Jurkat, Clone E6-1 (cell line): Measurements from ENCODE around the gene SESTD1.
"Not testable (repeated sequence)": the region's sequence is repeated elsewhere in the genome, so short reads cannot be mapped to it uniquely, and the experiment has no call there.

ENCODE experiments used
- DNase-seq: peaks from one replicate; pipeline ENCODE4 v3.0.0-alpha.2; 2011; ENCODE audit warnings: low read depth, low spot score
- H3K4me3 ChIP-seq: 2 replicates; pipeline ENCODE4 v1.5.1; 2011; ENCODE audit warnings: mild to moderate bottlenecking, low read length, control low read depth, moderate library complexity

Gene SESTD1

GRCh38 chr2:179207047-179207446, 57.6 kb downstream of the SESTD1 start:
- no peak for DNase-seq

GRCh38 chr2:179201869-179202268, 62.8 kb downstream of the SESTD1 start:
- peak; percentile 45 for DNase-seq
- no peak overlapping the region for H3K4me3 ChIP-seq

More at GRCh38 chr2:179207047-179207446, 57.6 kb downstream of the SESTD1 start:
- no peak overlapping the region for H3K4me3 ChIP-seq

- H3K4me3 ChIP-seq, DNase-seq: not testable (repeated sequence)
Observed at GRCh38 chr2:179195926-179196590, 68.6 kb downstream of the SESTD1 start.

- H3K4me3 ChIP-seq, result no peak overlapping the region
Observed at GRCh38 chr2:179195141-179195540, 69.5 kb downstream of the SESTD1 start.

GRCh38 chr2:179193759-179194394, 70.8 kb downstream of the SESTD1 start:
- no peak for DNase-seq
- H3K4me3 ChIP-seq, result no peak overlapping the region

More at GRCh38 chr2:179195141-179195540, 69.5 kb downstream of the SESTD1 start:
- DNase-seq, result no peak

- DNase-seq, result no peak
Observed at GRCh38 chr2:179191110-179191509, 73.5 kb downstream of the SESTD1 start.

GRCh38 chr2:179186126-179186525, 78.5 kb downstream of the SESTD1 start:
- H3K4me3 ChIP-seq, result no peak overlapping the region
- no peak for DNase-seq

More at GRCh38 chr2:179191110-179191509, 73.5 kb downstream of the SESTD1 start:
- no peak overlapping the region for H3K4me3 ChIP-seq

GRCh38 chr2:179184610-179185009, 80.0 kb downstream of the SESTD1 start:
- H3K4me3 ChIP-seq, result no peak overlapping the region
- no peak for DNase-seq

GRCh38 chr2:179181002-179181401, 83.6 kb downstream of the SESTD1 start:
- no peak overlapping the region for H3K4me3 ChIP-seq

GRCh38 chr2:179180242-179180641, 84.4 kb downstream of the SESTD1 start:
- DNase-seq, result no peak
- no peak overlapping the region for H3K4me3 ChIP-seq

More at GRCh38 chr2:179181002-179181401, 83.6 kb downstream of the SESTD1 start:
- no peak for DNase-seq

GRCh38 chr2:179179719-179180118, 84.9 kb downstream of the SESTD1 start:
- no peak overlapping the region for H3K4me3 ChIP-seq
- DNase-seq, result no peak

- H3K4me3 ChIP-seq, result no peak overlapping the region
- no peak for DNase-seq
Observed at GRCh38 chr2:179177694-179178093, 86.9 kb downstream of the SESTD1 start.

- no peak overlapping the region for H3K4me3 ChIP-seq
- DNase-seq, result no peak
Observed at GRCh38 chr2:179174240-179174639, 90.4 kb downstream of the SESTD1 start.

GRCh38 chr2:179172894-179173293, 91.7 kb downstream of the SESTD1 start:
- no peak for DNase-seq
- no peak overlapping the region for H3K4me3 ChIP-seq

- no peak overlapping the region for H3K4me3 ChIP-seq
- no peak for DNase-seq
Observed at GRCh38 chr2:179171371-179171770, 93.3 kb downstream of the SESTD1 start.

GRCh38 chr2:179170901-179171300, 93.7 kb downstream of the SESTD1 start:
- no peak overlapping the region for H3K4me3 ChIP-seq
- no peak for DNase-seq

- DNase-seq, result no peak
Observed at GRCh38 chr2:179165356-179166000, 99.2 kb downstream of the SESTD1 start.

GRCh38 chr2:179141206-179141605, 123.4 kb downstream of the SESTD1 start:
- DNase-seq, result no peak
- no peak overlapping the region for H3K4me3 ChIP-seq

More at GRCh38 chr2:179165356-179166000, 99.2 kb downstream of the SESTD1 start:
- no peak overlapping the region for H3K4me3 ChIP-seq

- DNase-seq, result no peak
- no peak overlapping the region for H3K4me3 ChIP-seq
Observed at GRCh38 chr2:179140571-179140970, 124.1 kb downstream of the SESTD1 start.

- DNase-seq, result no peak
- no peak overlapping the region for H3K4me3 ChIP-seq
Observed at GRCh38 chr2:179139506-179139905, 125.1 kb downstream of the SESTD1 start.
